SJSA1 (cell line): Measurements from ENCODE around the gene HOXB7. TPM values are rescaled to one million over a fixed set of nuclear protein-coding genes. Genes with fewer than 3 reads are reported as not detected.

ENCODE experiments used
- DNase-seq, 2 experiments: peaks; one replicate each; pipeline ENCODE4 v3.0.0-alpha.2; 2015 to 2020; ENCODE audit warnings: low spot score in 2 of 2, low read depth in 1 of 2
- H3K27ac ChIP-seq: fragments of 250-450 bp; sonication (Bioruptor Pico); 2 replicates; pipeline ENCODE4 v1.5.1; 2020; ENCODE audit warnings: mild to moderate bottlenecking, moderate library complexity
- H3K27me3 ChIP-seq: fragments of 250-450 bp; sonication (Bioruptor Pico); replicated peaks from 2 replicates; pipeline ENCODE4 v1.5.1; 2020; ENCODE audit warnings: mild to moderate bottlenecking, moderate library complexity
- H3K36me3 ChIP-seq: fragments of 250-450 bp; sonication (Bioruptor Pico); 2 replicates; pipeline ENCODE4 v1.5.1; 2020; ENCODE audit warnings: mild to moderate bottlenecking
- H3K4me1 ChIP-seq: fragments of 250-450 bp; sonication (Bioruptor Pico); replicated peaks from 2 replicates; pipeline ENCODE4 v1.6.1; 2021; ENCODE audit warnings: mild to moderate bottlenecking
- H3K4me3 ChIP-seq: fragments of 250-450 bp; sonication (Bioruptor Pico); 2 replicates; pipeline ENCODE4 v1.5.1; 2020; ENCODE audit warnings: mild to moderate bottlenecking
- H3K9me3 ChIP-seq: fragments of 250-450 bp; sonication (Bioruptor Pico); replicated peaks from 2 replicates; pipeline ENCODE4 v1.5.1; 2020; ENCODE audit warnings: mild to moderate bottlenecking
- total RNA-seq: library from RNA; depleted of rRNA; stranded (reverse); fragments of >200 nt; shearing (Covaris generic); gene quantifications from 2 replicates; pipeline ENCODE4 v1.2.3, GENCODE V29; 2014; rRNA removed

HOXB7 gene
- total RNA-seq, 1 experiment from 2014 or later, result 23.0 TPM

DNA sequence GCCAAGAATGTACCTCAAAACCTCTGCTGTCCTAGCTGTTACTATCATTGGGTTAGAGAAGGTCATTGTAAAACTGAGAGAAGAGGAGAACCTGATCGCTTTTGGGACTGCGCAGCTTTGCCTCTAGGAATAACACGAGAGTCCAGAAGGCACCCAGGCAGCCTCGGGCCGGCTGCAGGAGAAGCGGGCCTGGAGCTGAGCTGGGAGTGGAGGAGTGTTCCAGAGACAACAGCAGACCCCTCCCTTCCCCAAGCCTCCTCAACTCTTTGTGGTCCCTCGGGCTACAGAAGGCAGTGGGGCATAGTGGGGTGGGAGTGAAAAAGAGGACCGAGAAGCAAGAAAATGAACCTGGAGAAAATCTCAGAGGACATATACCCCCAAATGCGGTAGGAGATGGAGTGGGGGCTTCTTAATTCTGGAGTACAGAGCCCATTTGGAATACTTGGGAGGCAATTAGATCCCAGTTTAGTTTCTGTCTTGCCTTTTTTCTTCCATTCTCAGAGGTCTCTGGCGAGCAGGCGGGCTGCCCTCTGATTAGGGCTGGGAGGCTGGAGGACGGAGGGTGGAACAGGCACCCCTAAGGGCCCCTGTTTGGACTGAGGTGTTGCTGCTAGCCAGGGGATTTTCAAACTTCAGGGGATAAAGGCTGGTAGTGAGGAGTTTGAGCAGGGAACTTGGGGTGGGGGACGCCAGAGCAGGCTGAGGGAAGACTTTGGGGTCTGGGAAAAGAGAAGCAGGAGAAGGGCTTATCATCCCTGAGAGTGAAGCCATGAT, 52.6 kb downstream of the HOXB7 start:
- Histone ChIP-seq H3K27me3 (no peaks in the 10 kb centered on the region), H3K27ac (no peak overlapping the region), H3K4me1 (no peaks in the 10 kb centered on the region; the same call in 1 of the 2 replicates), H3K36me3 (no peaks in the 10 kb centered on the region), H3K9me3 (no peaks in the 10 kb centered on the region), H3K4me3 (no peak overlapping the region)
- no peak for DNase-seq

Other genes starting within 250 kb of the HOXB7 start
- 1.3 and 6.8 TPM in 2 replicates for gene SKAP1, start 180.8 kb downstream of the HOXB7 start, total RNA-seq
- not detected in 2 replicates for gene HOXB1, start 80.0 kb downstream of the HOXB7 start, total RNA-seq
- 4.2 and 10.5 TPM in 2 replicates for gene HOXB2, start 65.9 kb downstream of the HOXB7 start, total RNA-seq
- gene HOXB4, start 32.7 kb downstream of the HOXB7 start, total RNA-seq, result 1.2 and 3.2 TPM in 2 replicates
- gene HOXB3, start 20.8 kb downstream of the HOXB7 start, total RNA-seq, result 1.4 and 5.2 TPM in 2 replicates
- gene HOXB5, start 17.2 kb downstream of the HOXB7 start, total RNA-seq, result 0.05 and 1.2 TPM in 2 replicates
- gene HOXB6, start 6.0 kb downstream of the HOXB7 start, total RNA-seq, result 4.8 and 7.1 TPM in 2 replicates
- gene HOXB8, start 4.3 kb upstream of the HOXB7 start, total RNA-seq, result not detected in 2 replicates
- gene HOXB9, start 15.3 kb upstream of the HOXB7 start, total RNA-seq, result 0.11 TPM in 1 of 2 replicates, not detected in the other
- gene PRAC1, start 111.5 kb upstream of the HOXB7 start, total RNA-seq, result not detected in 2 replicates
- not detected in 2 replicates for gene PRAC2, start 112.2 kb upstream of the HOXB7 start, total RNA-seq
- not detected in 2 replicates for gene HOXB13, start 117.7 kb upstream of the HOXB7 start, total RNA-seq
- not detected in 2 replicates for gene TTLL6, start 206.2 kb upstream of the HOXB7 start, total RNA-seq
- 48.4 and 55.1 TPM in 2 replicates for gene CALCOCO2, start 220.0 kb upstream of the HOXB7 start, total RNA-seq